Uterus (tissue), 2 donors: ENCODE results near the gene GNB1.

ENCODE experiments used
- POLR2A ChIP-seq, 2 donors: fragments of 450-650 bp; IDR thresholded peaks; one replicate each; pipeline ENCODE4 v1.6.1; 2016; ENCODE audit warnings: antibody characterized with exemption in 2 of 2, mild to moderate bottlenecking in 1 of 2, moderate library complexity in 1 of 2
- TF ChIP-seq, protein P1 (sequence below), 4 experiments: fragments of 200-600 bp in 2 of 4; fragments of 450-650 bp in 2 of 4; sonication (generic) in 2 of 4; IDR thresholded peaks; one replicate each; pipeline ENCODE4 v1.5.1; 2016 to 2019; ENCODE audit warnings: antibody characterized with exemption in 4 of 4, mild to moderate bottlenecking in 2 of 4, moderate library complexity in 1 of 4

DNA sequence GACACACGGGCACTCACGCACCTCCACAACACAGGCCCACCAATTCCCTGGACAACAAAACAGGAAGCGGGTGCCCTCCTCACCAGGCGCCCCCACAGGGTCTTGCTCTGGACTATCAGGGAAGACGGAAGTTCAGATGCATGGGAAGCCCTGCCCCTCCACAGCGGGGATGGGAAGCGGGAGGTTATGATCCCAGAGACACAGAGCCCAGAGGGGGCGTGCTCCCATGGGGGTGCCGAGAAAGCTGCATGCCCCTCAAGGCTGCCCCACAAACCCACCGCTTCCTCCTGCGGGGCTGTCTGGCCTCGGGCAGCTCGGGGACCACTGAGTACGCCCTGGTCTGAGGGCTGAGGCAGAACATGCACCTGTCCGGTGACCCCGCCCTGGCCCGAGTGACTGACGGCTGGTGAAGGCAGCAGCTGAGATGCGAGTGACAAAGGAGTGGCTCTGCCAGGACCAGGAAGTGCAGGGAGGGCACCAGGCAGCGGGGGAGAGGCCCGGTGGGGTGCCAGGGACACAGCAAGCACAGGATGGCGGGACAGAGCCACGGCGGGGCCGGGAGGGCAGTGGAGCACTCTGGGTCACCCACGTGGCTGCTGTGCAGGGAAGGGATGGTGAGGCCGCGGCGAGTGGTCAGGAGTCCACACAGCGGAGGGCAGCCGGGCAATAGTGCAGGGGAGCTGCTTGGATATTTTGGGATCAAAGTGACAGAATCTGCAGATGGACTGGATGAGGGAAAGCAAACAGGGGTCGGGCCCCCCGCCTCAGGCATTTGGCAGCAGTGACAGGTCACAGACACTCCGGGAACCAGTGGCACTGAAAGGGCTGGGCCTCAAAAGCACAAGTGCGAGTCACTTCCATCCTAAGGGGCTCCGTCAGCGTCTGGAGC, 131.2 kb downstream of the GNB1 start:
- TF ChIP-seq, protein P1, sequence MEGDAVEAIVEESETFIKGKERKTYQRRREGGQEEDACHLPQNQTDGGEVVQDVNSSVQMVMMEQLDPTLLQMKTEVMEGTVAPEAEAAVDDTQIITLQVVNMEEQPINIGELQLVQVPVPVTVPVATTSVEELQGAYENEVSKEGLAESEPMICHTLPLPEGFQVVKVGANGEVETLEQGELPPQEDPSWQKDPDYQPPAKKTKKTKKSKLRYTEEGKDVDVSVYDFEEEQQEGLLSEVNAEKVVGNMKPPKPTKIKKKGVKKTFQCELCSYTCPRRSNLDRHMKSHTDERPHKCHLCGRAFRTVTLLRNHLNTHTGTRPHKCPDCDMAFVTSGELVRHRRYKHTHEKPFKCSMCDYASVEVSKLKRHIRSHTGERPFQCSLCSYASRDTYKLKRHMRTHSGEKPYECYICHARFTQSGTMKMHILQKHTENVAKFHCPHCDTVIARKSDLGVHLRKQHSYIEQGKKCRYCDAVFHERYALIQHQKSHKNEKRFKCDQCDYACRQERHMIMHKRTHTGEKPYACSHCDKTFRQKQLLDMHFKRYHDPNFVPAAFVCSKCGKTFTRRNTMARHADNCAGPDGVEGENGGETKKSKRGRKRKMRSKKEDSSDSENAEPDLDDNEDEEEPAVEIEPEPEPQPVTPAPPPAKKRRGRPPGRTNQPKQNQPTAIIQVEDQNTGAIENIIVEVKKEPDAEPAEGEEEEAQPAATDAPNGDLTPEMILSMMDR (IDR thresholded peaks at IDR 0.05): no peak
- no peak for TF ChIP-seq POLR2A (IDR thresholded peaks at IDR 0.05)
